ENCODE data around the gene TEX13A. TPM values are rescaled to one million over a fixed set of nuclear protein-coding genes. Genes with fewer than 3 reads are reported as not detected.
"Not testable (repeated sequence)": the region's sequence is repeated elsewhere in the genome, so short reads cannot be mapped to it uniquely, and the experiment has no call there.

Gene TEX13A
- polyA plus RNA-seq, 1 of the 3 experiments (the other 2 are of a cell fraction), result 0.03 TPM

- H3K79me2 ChIP-seq (ENCODE audit: insufficient read depth), result no peaks in the 10 kb centered on the region
- H3K27me3 ChIP-seq (ENCODE audit: insufficient read depth), result no peaks in the 10 kb centered on the region
- no peaks in the 10 kb centered on the region for H3K4me1 ChIP-seq (ENCODE audit: control insufficient read depth in 1 of 2, insufficient read depth in 2 of 2, low read depth in 1 of 2, low read length in 1 of 2)
- no peak overlapping the region for H3K9ac ChIP-seq
- no peaks in the 10 kb centered on the region for H3K9me3 ChIP-seq
- H3K4me3 ChIP-seq (ENCODE audit: low read depth in 2 of 2, low read length in 1 of 2), result no peak overlapping the region
- H3K9me2 ChIP-seq, result no peaks in the 10 kb centered on the region
- no peaks in the 10 kb centered on the region for H3K36me3 ChIP-seq (replicated peaks in 1 of 2; ENCODE audit: control insufficient read depth in 1 of 2, insufficient read depth in 2 of 2, low read length in 1 of 2)
- no peaks in the 10 kb centered on the region for H4K20me1 ChIP-seq (ENCODE audit: insufficient read depth)
- DNase-seq, result peak; percentile 0
- H3F3A ChIP-seq (replicated peaks; ENCODE audit: insufficient read depth), result no peaks in the 10 kb centered on the region
- 2% methylated on average over 5 of the region's 8 CpGs for WGBS (ENCODE audit: low lambda C conversion rate)
- TF ChIP-seq RAD21 (IDR thresholded peaks at IDR 0.05; ENCODE audit: low read length) (no peak), PBX3 (IDR thresholded peaks at IDR 0.05) (no peak), TCF12 (IDR thresholded peaks at IDR 0.05) (no peak), CTCF (IDR thresholded peaks at IDR 0.05) (peak; percentile 21; the same call in 1 of the 2 replicates), FOXM1 (IDR thresholded peaks at IDR 0.05; ENCODE audit: low read depth) (no peak)
- H3K4me2 ChIP-seq, result no peak overlapping the region
- H3K27ac ChIP-seq (ENCODE audit: low read depth in 2 of 2, low read length in 1 of 2), result no peak overlapping the region
- CTCF ChIA-PET, result interaction anchor here (1.3 kb wide), 1 partner anchor 71 kb away, joined by 3 read pairs; no protein-coding TSS in a partner anchor
- no peak overlapping the region for H2AFZ ChIP-seq (ENCODE audit: low read depth)
- POLR2A ChIA-PET, result no interaction called here
Observed at GRCh38 chrX:105260291-105261043, 40.0 kb upstream of the TEX13A start.

- Histone ChIP-seq H2AFZ (ENCODE audit: low read depth) (no peak overlapping the region), H3K4me3 (ENCODE audit: low read depth in 2 of 2, low read length in 1 of 2) (no peak overlapping the region), H3K4me2 (no peak overlapping the region), H3K9me3 (no peaks in the 10 kb centered on the region), H3K9me2 (no peaks in the 10 kb centered on the region), H3K36me3 (replicated peaks in 1 of 2; ENCODE audit: control insufficient read depth in 1 of 2, insufficient read depth in 2 of 2, low read length in 1 of 2) (no peaks in the 10 kb centered on the region), H3K27ac (ENCODE audit: low read depth in 2 of 2, low read length in 1 of 2) (no peak overlapping the region), H3K4me1 (ENCODE audit: control insufficient read depth in 1 of 2, insufficient read depth in 2 of 2, low read depth in 1 of 2, low read length in 1 of 2) (no peaks in the 10 kb centered on the region), H3F3A (replicated peaks; ENCODE audit: insufficient read depth) (no peaks in the 10 kb centered on the region), H3K27me3 (ENCODE audit: insufficient read depth) (no peaks in the 10 kb centered on the region), H3K9ac (no peak overlapping the region), H4K20me1 (ENCODE audit: insufficient read depth) (no peaks in the 10 kb centered on the region), H3K79me2 (ENCODE audit: insufficient read depth) (no peaks in the 10 kb centered on the region)
- no peak for DNase-seq
- ChIA-PET POLR2A (no interaction called here), CTCF (interaction anchor here (1.0 kb wide), 1 partner anchor 15 kb away, joined by 4 read pairs; no protein-coding TSS in a partner anchor)
- WGBS (ENCODE audit: low lambda C conversion rate), result 4% methylated on average over 2 of the region's 2 CpGs
- TF ChIP-seq NRF1 (IDR thresholded peaks at IDR 0.05; ENCODE audit: low read depth, low read length) (no peak), EP300 (IDR thresholded peaks at IDR 0.05; ENCODE audit: borderline replicate concordance in 1 of 2, low read depth in 1 of 2, low read length in 1 of 2) (no peak), TCF12 (IDR thresholded peaks at IDR 0.05) (no peak), EZH2phosphoT487 (IDR thresholded peaks at IDR 0.05; ENCODE audit: borderline replicate concordance, low read depth) (no peak), SMC3 (IDR thresholded peaks at IDR 0.05; ENCODE audit: low read depth, low read length) (no peak), TAF1 (IDR thresholded peaks at IDR 0.05; ENCODE audit: borderline replicate concordance, low read depth, low read length) (no peak), FOSL2 (IDR thresholded peaks at IDR 0.05; ENCODE audit: borderline replicate concordance, low read depth) (no peak), SIN3A (IDR thresholded peaks at IDR 0.05; ENCODE audit: borderline replicate concordance, low read depth, low read length) (no peak), MXI1 (IDR thresholded peaks at IDR 0.05; ENCODE audit: low read depth, low read length) (no peak)
Observed at GRCh38 chrX:105241056-105241455, 20.6 kb upstream of the TEX13A start.

GRCh38 chrX:105237407-105237806 is 16.9 kb upstream of the TEX13A start:
- WGBS (ENCODE audit: low lambda C conversion rate), result 1% methylated on average over 3 of the region's 3 CpGs

More at GRCh38 chrX:105237407-105237806, 16.9 kb upstream of the TEX13A start:
- POLR2A ChIA-PET; H3K36me3 ChIP-seq (replicated peaks in 1 of 2; ENCODE audit: control insufficient read depth in 1 of 2, insufficient read depth in 2 of 2, low read length in 1 of 2); H3K27ac ChIP-seq (ENCODE audit: low read depth in 2 of 2, low read length in 1 of 2); H3K4me1 ChIP-seq (ENCODE audit: control insufficient read depth in 1 of 2, insufficient read depth in 2 of 2, low read depth in 1 of 2, low read length in 1 of 2); H3K9me3 ChIP-seq; H3K4me2 ChIP-seq; H3K27me3 ChIP-seq (ENCODE audit: insufficient read depth); H3K9ac ChIP-seq; H3K4me3 ChIP-seq (ENCODE audit: low read depth in 2 of 2, low read length in 1 of 2); H3F3A ChIP-seq (replicated peaks; ENCODE audit: insufficient read depth); CTCF ChIA-PET; DNase-seq; H4K20me1 ChIP-seq (ENCODE audit: insufficient read depth); H3K79me2 ChIP-seq (ENCODE audit: insufficient read depth); H3K9me2 ChIP-seq; H2AFZ ChIP-seq (ENCODE audit: low read depth): not testable (repeated sequence)

Measured in SK-N-SH (cell line).